GM12878 (cell line): ENCODE measurements around the gene TRERF1. TPM values are rescaled to one million over a fixed set of nuclear protein-coding genes. Genes with fewer than 3 reads are reported as not detected.

Experiments used
- ATAC-seq: fragments of 200-7000 bp; cut with Tn5 transposase; 3 replicates; pipeline ENCODE4 v1.9.1; 2020; ENCODE audit warnings: mild to moderate bottlenecking, moderate library complexity
- BruUV-seq: library from RNA; stranded (reverse); fragments of 400-500 nt; replicated peaks from 2 replicates; lab custom pipeline; 2021; lab: Mats Ljungman, UMichigan
- CTCF ChIA-PET: fragments of 300-600 bp; sonication (Branson Sonifier 250); formaldehyde crosslinking; extraction: SDS; loops from one replicate; lab custom pipeline; 2021; ENCODE audit warnings: inconsistent platforms; lab: Yijun Ruan, JAX
- POLR2A ChIA-PET: fragments of 350-600 bp; formaldehyde crosslinking; extraction: SDS; loops from one replicate; lab custom pipeline; 2021; ENCODE audit warnings: inconsistent platforms; lab: Charles Lee
- RAD21 ChIA-PET: fragments of 300-600 bp; sonication (Branson Sonifier 250); formaldehyde crosslinking; loops from one replicate; lab custom pipeline; 2023; ENCODE audit warnings: antibody characterized with exemption; ENCODE audit not compliant: unreplicated experiment; lab: Charles Lee
- SMC1A ChIA-PET: fragments of 300-600 bp; sonication (Branson Sonifier 250); formaldehyde crosslinking; loops from one replicate; lab custom pipeline; 2023; ENCODE audit not compliant: unreplicated experiment, uncharacterized antibody; lab: Charles Lee
- DNase-seq: peaks from one replicate; pipeline ENCODE4 v3.0.0-alpha.2; 2011; ENCODE audit warnings: low read depth, low spot score
- FAIRE-seq: peaks from 3 replicates; lab custom pipeline; 2011; peaks lifted over from hg19 to GRCh38; lab: Jason Lieb, UNC
- H2AFZ ChIP-seq: 2 replicates; pipeline ENCODE4 v1.6.0; 2011; ENCODE audit warnings: low read depth, low read length, control low read depth; ENCODE audit not compliant: control insufficient read depth
- H3K27ac ChIP-seq: 2 replicates; pipeline ENCODE4 v1.5.1; 2011; ENCODE audit warnings: control low read depth; ENCODE audit not compliant: control insufficient read depth, insufficient read depth
- H3K27me3 ChIP-seq, 2 experiments: replicated peaks in 1 of 2; 2 replicates each; pipeline versions ENCODE4 v1.6.0 to v1.6.1; 2011; ENCODE audit warnings: low read length in 1 of 2; ENCODE audit not compliant: control insufficient read depth in 2 of 2, insufficient read depth in 2 of 2
- H3K36me3 ChIP-seq, 2 experiments: 2 replicates each; pipeline ENCODE4 v1.5.1; 2011; ENCODE audit warnings: low read length in 1 of 2; ENCODE audit not compliant: control insufficient read depth in 2 of 2, insufficient read depth in 2 of 2
- H3K4me1 ChIP-seq: 2 replicates; pipeline ENCODE4 v1.6.1; 2011; ENCODE audit warnings: mild to moderate bottlenecking, low read length, moderate library complexity, mixed read lengths; ENCODE audit not compliant: control insufficient read depth, insufficient read depth
- H3K4me2 ChIP-seq: 2 replicates; pipeline ENCODE4 v1.6.0; 2011; ENCODE audit warnings: control low read depth; ENCODE audit not compliant: control insufficient read depth, insufficient read depth
- H3K4me3 ChIP-seq: fragments of 200-600 bp; sonication (generic); 2 replicates; pipeline ENCODE4 v1.5.1; 2016
- H3K79me2 ChIP-seq: 2 replicates; pipeline ENCODE4 v1.6.0; 2011; ENCODE audit warnings: low read length; ENCODE audit not compliant: control insufficient read depth, insufficient read depth
- H3K9ac ChIP-seq: 2 replicates; pipeline ENCODE4 v1.8.0; 2011; ENCODE audit warnings: low read length, control low read depth, mixed read lengths; ENCODE audit not compliant: control insufficient read depth, insufficient read depth
- H3K9me3 ChIP-seq: replicated peaks from 3 replicates; pipeline ENCODE4 v1.5.1; 2011; ENCODE audit warnings: mild to moderate bottlenecking, low read length; ENCODE audit not compliant: control insufficient read depth, insufficient read depth
- H4K20me1 ChIP-seq: 2 replicates; pipeline ENCODE4 v1.6.0; 2011; ENCODE audit not compliant: control insufficient read depth, insufficient read depth
- EGR1 ChIP-seq, 2 experiments: IDR thresholded peaks; 1 replicate in 1 of 2; 2 replicates in 1 of 2; pipeline ENCODE4 v1.6.1; 2011 to 2012; ENCODE audit warnings: low read depth in 2 of 2, low read length in 2 of 2, borderline replicate concordance in 1 of 2, mild to moderate bottlenecking in 1 of 2, moderate library complexity in 1 of 2
- HDAC6 ChIP-seq: fragments of 200-600 bp; sonication (generic); IDR thresholded peaks from one replicate; pipeline ENCODE4 v1.8.0; 2017; ENCODE audit warnings: antibody characterized with exemption; ENCODE audit not compliant: unreplicated experiment
- IKZF1 ChIP-seq: fragments of 450-650 bp; conservative IDR thresholded peaks from 2 replicates; pipeline ENCODE4 v1.6.1; 2017; ENCODE audit warnings: antibody characterized with exemption, mild to moderate bottlenecking
- JUND ChIP-seq: IDR thresholded peaks from 2 replicates; pipeline ENCODE4 v1.6.1; 2012; ENCODE audit warnings: low read depth, mild to moderate bottlenecking, low read length, improper control_type of control experiment, moderate library complexity
- KAT2A ChIP-seq: conservative IDR thresholded peaks from 2 replicates; pipeline ENCODE4 v1.6.1; 2011; ENCODE audit warnings: low read depth, low read length; ENCODE audit not compliant: control insufficient read depth
- KLF5 ChIP-seq: fragments of 450-650 bp; IDR thresholded peaks from 2 replicates; pipeline ENCODE4 v1.6.1; 2014; ENCODE audit warnings: mild to moderate bottlenecking; ENCODE audit not compliant: partially characterized antibody
- MXI1 ChIP-seq: fragments of 150-350 bp; IDR thresholded peaks from 2 replicates; pipeline ENCODE4 v1.6.1; 2011; ENCODE audit warnings: low read depth, mild to moderate bottlenecking, inconsistent platforms, low read length, improper control_type of control experiment
- POU2F2 ChIP-seq: IDR thresholded peaks from 3 replicates; pipeline ENCODE4 v1.6.1; 2011; ENCODE audit warnings: low read depth, mild to moderate bottlenecking, low read length, borderline replicate concordance
- RELA ChIP-seq: fragments of 450-650 bp; IDR thresholded peaks from 2 replicates; pipeline ENCODE4 v1.8.0; 2014; ENCODE audit warnings: borderline replicate concordance; ENCODE audit not compliant: partially characterized antibody
- SMAD1 ChIP-seq: fragments of 450-650 bp; IDR thresholded peaks from 2 replicates; pipeline ENCODE4 v1.6.1; 2018; ENCODE audit warnings: mild to moderate bottlenecking, low read depth; ENCODE audit not compliant: partially characterized antibody
- SP1 ChIP-seq: IDR thresholded peaks from one replicate; pipeline ENCODE4 v1.6.1; 2011; ENCODE audit warnings: low read depth, low read length
- ZNF24 ChIP-seq: fragments of 450-650 bp; IDR thresholded peaks from 2 replicates; pipeline ENCODE4 v1.6.1; 2017; ENCODE audit warnings: antibody characterized with exemption, mild to moderate bottlenecking
- ZNF622 ChIP-seq: fragments of 450-650 bp; IDR thresholded peaks from 2 replicates; pipeline ENCODE4 v1.6.1; 2017; ENCODE audit warnings: mild to moderate bottlenecking, inconsistent platforms
- WGBS: methylation state at CpG from one replicate; pipeline ENCODE4 v1.1.6; 2016; ENCODE audit warnings: low lambda C conversion rate; ENCODE audit not compliant: insufficient replicate concordance, insufficient coverage; ENCODE audit errors: missing lambda C conversion rate; 5-methylcytosine and 5-hydroxymethylcytosine counted together
- in situ Hi-C: fragments of 300-500 bp; cut with MboI; formaldehyde crosslinking; loops from 9 replicates; pipeline ENCODE4 v1.14.3; 2018; ENCODE audit warnings: mixed read lengths
- intact Hi-C: fragments of 100-400 bp; cut with micrococcal nuclease; formaldehyde crosslinking; loops from one replicate; pipeline ENCODE4 v1.14.2; 2022; ENCODE audit not compliant: unreplicated experiment
- polyA plus RNA-seq, 11 experiments: library from polyadenylated mRNA; depleted of rRNA in 4 of 11; unstranded in 6 of 11; stranded (reverse) in 5 of 11; fragments of >200 nt; fragmentation: Nextera tagmentation in 4 of 11; fragmentation: Illumina TruSeq in 1 of 11; extraction: Ambion mirVana in 4 of 11; extraction: Trizol in 1 of 11; gene quantifications; 1 replicate in 1 of 11; 2 replicates in 10 of 11; pipeline versions ENCODE4 v1.2.1 to v1.2.3, GENCODE V29; 2011 to 2016; ENCODE audit warnings: inconsistent platforms in 2 of 11, missing spikeins in 2 of 11, low read depth in 1 of 11
- total RNA-seq, 4 experiments: library from RNA; depleted of rRNA in 3 of 4; stranded (reverse); fragments of >200 nt in 3 of 4; fragmentation: Illumina TruSeq in 1 of 4; extraction: Trizol in 1 of 4; gene quantifications; 2 replicates each; pipeline versions ENCODE4 v1.2.1 to v1.2.3, GENCODE V29; 2013 to 2021
- TF ChIP-seq, protein P1 (sequence below): IDR thresholded peaks from 2 replicates; pipeline ENCODE4 v1.6.1; 2012; ENCODE audit warnings: low read depth, low read length, improper control_type of control experiment
- TF ChIP-seq, protein P2 (sequence below): fragments of 450-650 bp; IDR thresholded peaks from 2 replicates; pipeline ENCODE4 v1.6.1; 2017; ENCODE audit warnings: mild to moderate bottlenecking, low read depth, inconsistent platforms; ENCODE audit not compliant: poor library complexity, severe bottlenecking
- TF ChIP-seq, protein P3 (sequence below): IDR thresholded peaks from 2 replicates; pipeline ENCODE4 v1.6.1; 2012; ENCODE audit warnings: low read depth, low read length, improper control_type of control experiment

TRERF1 gene
- total and polyA plus RNA-seq, 10 of the 15 experiments (the other 5 are each of a cell fraction or from before 2014, with no cell fraction given), result 2.2 to 19.4 (median 7.2) TPM

DNA sequence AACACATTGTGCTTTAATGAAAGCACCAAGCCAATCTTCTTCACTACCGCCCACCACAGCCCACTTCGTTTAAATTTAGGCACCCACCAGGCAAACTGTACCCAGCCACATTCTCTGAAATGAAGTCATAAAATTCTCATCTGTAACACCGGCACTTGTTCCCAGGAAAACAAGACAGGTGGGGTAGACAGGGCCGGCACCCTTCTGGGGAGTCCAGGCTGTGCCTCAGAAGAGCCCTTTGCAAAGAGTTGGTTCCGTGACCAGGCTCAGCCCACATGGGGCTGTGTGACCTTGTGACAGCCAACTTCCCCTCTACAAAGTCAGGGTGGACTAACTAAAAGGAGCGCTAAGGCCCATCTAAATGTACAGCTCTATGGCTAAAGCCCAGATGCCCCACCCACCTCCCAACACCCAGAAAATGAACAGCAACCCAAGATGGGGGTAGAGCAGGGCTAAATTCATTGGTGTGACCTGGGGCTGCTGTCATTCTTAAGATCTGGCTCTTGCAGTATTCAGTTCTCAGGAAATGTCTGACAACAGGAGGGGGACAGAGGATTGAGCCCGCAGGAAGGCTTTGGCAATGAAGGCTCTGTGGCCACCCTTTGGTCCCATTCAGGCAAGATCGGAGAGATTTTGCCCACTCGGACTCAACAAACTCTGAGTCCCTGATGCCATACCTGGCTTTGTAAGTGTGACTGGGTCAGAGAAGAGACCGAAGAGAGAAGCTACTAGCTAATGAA is 56.7 kb downstream of the TRERF1 start:
- Histone ChIP-seq H3K27ac (no peak overlapping the region), H3K79me2 (peaks cover 11% of the 10 kb centered on the region), H3K4me2 (no peak overlapping the region), H2AFZ (no peak overlapping the region), H3K4me3 (no peak overlapping the region), H3K9ac (no peak overlapping the region), H3K27me3 (no peaks in the 10 kb centered on the region), H3K4me1 (peaks cover 19% of the 10 kb centered on the region), H4K20me1 (no peaks in the 10 kb centered on the region), H3K9me3 (no peaks in the 10 kb centered on the region), H3K36me3 (no peaks in the 10 kb centered on the region)
- FAIRE-seq (no peak), DNase-seq (no peak), ATAC-seq (no peak)
- in situ Hi-C loops, result no loop called here
- BruUV-seq, result no TSS peak
- 71% methylated on average over 10 of the region's 10 CpGs for WGBS
- POLR2A ChIA-PET, result interaction anchor here (0.7 kb wide), 1 partner anchor 9 kb away, joined by 3 read pairs; no protein-coding TSS in a partner anchor
- SMC1A ChIA-PET, result interaction anchor here (1.0 to 1.2 kb wide), 3 partner anchors 13 to 112 kb away, joined by 3 to 4 read pairs (median 3); no protein-coding TSS in a partner anchor
- CTCF ChIA-PET, result interaction anchor here (0.6 to 1.7 kb wide), 2 partner anchors 152 to 514 kb away, joined by 4 to 6 read pairs; no protein-coding TSS in a partner anchor
- intact Hi-C loops, result no loop called here
- RAD21 ChIA-PET, result interaction anchor here (1.2 to 2.2 kb wide), 2 partner anchors 26 to 152 kb away, joined by 3 to 11 read pairs; no protein-coding TSS in a partner anchor
- TF ChIP-seq RELA (no peak), POU2F2 (no peak), JUND (no peak), MXI1 (no peak), KLF5 (no peak), SP1 (no peak), IKZF1 (no peak), ZNF24 (no peak), HDAC6 (no peak), SMAD1 (no peak), ZNF622 (no peak), EGR1 (IDR thresholded peaks at IDR 0.05; ENCODE audit: borderline replicate concordance in 1 of 2, low read depth in 2 of 2, low read length in 2 of 2) (no peak), KAT2A (no peak)
- TF ChIP-seq, protein P1, sequence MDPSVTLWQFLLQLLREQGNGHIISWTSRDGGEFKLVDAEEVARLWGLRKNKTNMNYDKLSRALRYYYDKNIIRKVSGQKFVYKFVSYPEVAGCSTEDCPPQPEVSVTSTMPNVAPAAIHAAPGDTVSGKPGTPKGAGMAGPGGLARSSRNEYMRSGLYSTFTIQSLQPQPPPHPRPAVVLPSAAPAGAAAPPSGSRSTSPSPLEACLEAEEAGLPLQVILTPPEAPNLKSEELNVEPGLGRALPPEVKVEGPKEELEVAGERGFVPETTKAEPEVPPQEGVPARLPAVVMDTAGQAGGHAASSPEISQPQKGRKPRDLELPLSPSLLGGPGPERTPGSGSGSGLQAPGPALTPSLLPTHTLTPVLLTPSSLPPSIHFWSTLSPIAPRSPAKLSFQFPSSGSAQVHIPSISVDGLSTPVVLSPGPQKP, result no peak
- TF ChIP-seq, protein P2, sequence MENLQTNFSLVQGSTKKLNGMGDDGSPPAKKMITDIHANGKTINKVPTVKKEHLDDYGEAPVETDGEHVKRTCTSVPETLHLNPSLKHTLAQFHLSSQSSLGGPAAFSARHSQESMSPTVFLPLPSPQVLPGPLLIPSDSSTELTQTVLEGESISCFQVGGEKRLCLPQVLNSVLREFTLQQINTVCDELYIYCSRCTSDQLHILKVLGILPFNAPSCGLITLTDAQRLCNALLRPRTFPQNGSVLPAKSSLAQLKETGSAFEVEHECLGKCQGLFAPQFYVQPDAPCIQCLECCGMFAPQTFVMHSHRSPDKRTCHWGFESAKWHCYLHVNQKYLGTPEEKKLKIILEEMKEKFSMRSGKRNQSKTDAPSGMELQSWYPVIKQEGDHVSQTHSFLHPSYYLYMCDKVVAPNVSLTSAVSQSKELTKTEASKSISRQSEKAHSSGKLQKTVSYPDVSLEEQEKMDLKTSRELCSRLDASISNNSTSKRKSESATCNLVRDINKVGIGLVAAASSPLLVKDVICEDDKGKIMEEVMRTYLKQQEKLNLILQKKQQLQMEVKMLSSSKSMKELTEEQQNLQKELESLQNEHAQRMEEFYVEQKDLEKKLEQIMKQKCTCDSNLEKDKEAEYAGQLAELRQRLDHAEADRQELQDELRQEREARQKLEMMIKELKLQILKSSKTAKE, result no peak
- TF ChIP-seq, protein P3, sequence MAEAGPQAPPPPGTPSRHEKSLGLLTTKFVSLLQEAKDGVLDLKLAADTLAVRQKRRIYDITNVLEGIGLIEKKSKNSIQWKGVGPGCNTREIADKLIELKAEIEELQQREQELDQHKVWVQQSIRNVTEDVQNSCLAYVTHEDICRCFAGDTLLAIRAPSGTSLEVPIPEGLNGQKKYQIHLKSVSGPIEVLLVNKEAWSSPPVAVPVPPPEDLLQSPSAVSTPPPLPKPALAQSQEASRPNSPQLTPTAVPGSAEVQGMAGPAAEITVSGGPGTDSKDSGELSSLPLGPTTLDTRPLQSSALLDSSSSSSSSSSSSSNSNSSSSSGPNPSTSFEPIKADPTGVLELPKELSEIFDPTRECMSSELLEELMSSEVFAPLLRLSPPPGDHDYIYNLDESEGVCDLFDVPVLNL, result no peak
